A673 (cell line): Measurements from ENCODE around the gene SIMC1.

Experiments used
- CTCF ChIP-seq: fragments of 300-800, 200-600 bp; sonication (generic); conservative IDR thresholded peaks from 2 replicates; pipeline ENCODE4 v1.5.1; 2017; ENCODE audit warnings: low read depth, mild to moderate bottlenecking, antibody characterized with exemption, low read length, moderate library complexity, mixed read lengths
- EZH2 ChIP-seq: fragments of 200-600 bp; sonication (generic); IDR thresholded peaks from 2 replicates; pipeline ENCODE4 v1.6.1; 2017; ENCODE audit warnings: borderline replicate concordance, low read depth, mild to moderate bottlenecking, mixed read lengths, antibody characterized with exemption, low read length; ENCODE audit not compliant: poor library complexity, severe bottlenecking

GRCh38 chr5:176337913-176338312 lies 99.7 kb downstream of the SIMC1 start:
- TF ChIP-seq CTCF = no peak
- no peak for TF ChIP-seq EZH2
